ENCODE measurements around the gene AAK1. TPM values are rescaled to one million over a fixed set of nuclear protein-coding genes. Genes with fewer than 3 reads are reported as not detected.

The AAK1 gene
- total RNA-seq, 1 experiment from 2014 or later: 30.6 TPM

- H3K23ac ChIP-seq (ENCODE audit: insufficient read length, low read depth, low read length): no peak overlapping the region
- WGBS (ENCODE audit: extremely low coverage, insufficient read length, low lambda C conversion rate): no CpG with 5 or more reads among the region's 3 CpGs
- H3T11ph ChIP-seq (ENCODE audit: low read length): no peak overlapping the region
- no peak overlapping the region for H3K27ac ChIP-seq (ENCODE audit: insufficient read length, low read depth, low read length)
- H2BK120ac ChIP-seq (ENCODE audit: low read depth, low read length, poor library complexity, severe bottlenecking): no peak overlapping the region
- no peak overlapping the region for H2AFZ ChIP-seq (ENCODE audit: low read length)
- H4K8ac ChIP-seq (replicated peaks; ENCODE audit: insufficient read length, low read depth, low read length): no peak overlapping the region
- no peak for TF ChIP-seq CTCF (conservative IDR thresholded peaks at IDR 0.05)
- no peaks in the 10 kb centered on the region for H3K4me1 ChIP-seq (ENCODE audit: insufficient read depth, low read length)
- no peak for DNase-seq
- no peaks in the 10 kb centered on the region for H3K23me2 ChIP-seq (ENCODE audit: insufficient read length, low read depth, low read length, poor library complexity, severe bottlenecking)
- no peak overlapping the region for H3K4ac ChIP-seq (ENCODE audit: low read depth, low read length)
- H3K79me1 ChIP-seq (ENCODE audit: insufficient read depth, low read depth, low read length, poor library complexity, severe bottlenecking): no peaks in the 10 kb centered on the region
- no peak overlapping the region for H4K5ac ChIP-seq (ENCODE audit: insufficient read length, low read depth, low read length)
- Mint-ChIP-seq H3K4me3 (no peak overlapping the region), H3K4me1 (peaks cover under 1 to 1% of the 10 kb centered on the region in 2 experiments; a peak in 3 of 4 replicates), H3K27ac (peak overlapping the region in 1 of 3 experiments; percentile 68; a peak in 1 of 7 replicates), H3K9me3 (no peaks in the 10 kb centered on the region), H3K27me3 (ENCODE audit: low read depth) (no peaks in the 10 kb centered on the region), H3K36me3 (ENCODE audit: insufficient read depth in 1 of 3, low read depth in 3 of 3) (peaks cover 2 to 17% (median 4%) of the 10 kb centered on the region in 3 experiments; a peak in 4 of 7 replicates)
- H3K9ac ChIP-seq (ENCODE audit: extremely low read depth, insufficient read length, low read length): no peak overlapping the region
- no peak overlapping the region for H2BK15ac ChIP-seq (ENCODE audit: low read depth, low read length)
- H3K27me3 ChIP-seq (ENCODE audit: insufficient read depth, low read length): no peaks in the 10 kb centered on the region
- H4K20me1 ChIP-seq (ENCODE audit: control insufficient read depth, insufficient read depth, insufficient read length): no peaks in the 10 kb centered on the region
- H2BK5ac ChIP-seq (ENCODE audit: insufficient read length, low read length): no peak overlapping the region
- H3K18ac ChIP-seq (ENCODE audit: insufficient read length, low read depth, low read length): no peak overlapping the region
- no peak overlapping the region for H2BK12ac ChIP-seq (ENCODE audit: insufficient read length, low read depth, low read length)
- no peak overlapping the region for H3K56ac ChIP-seq (ENCODE audit: insufficient read length, low read depth, low read length)
- H2BK20ac ChIP-seq (ENCODE audit: low read depth, low read length, poor library complexity, severe bottlenecking): no peak overlapping the region
- no peaks in the 10 kb centered on the region for H3K9me3 ChIP-seq (ENCODE audit: control insufficient read depth, low read depth, low read length)
- H3K79me2 ChIP-seq (ENCODE audit: insufficient read depth, low read length): no peaks in the 10 kb centered on the region
- H2AK5ac ChIP-seq (ENCODE audit: insufficient read length, low read length): no peak overlapping the region
- no peak overlapping the region for H3K4me2 ChIP-seq (ENCODE audit: insufficient read depth, insufficient read length, low read length)
- H4K91ac ChIP-seq (ENCODE audit: insufficient read length, low read depth, low read length): no peak overlapping the region
- no peak overlapping the region for H3K14ac ChIP-seq (ENCODE audit: insufficient read depth, low read length)
Observed at GRCh38 chr2:69464575-69464974, 179.0 kb downstream of the AAK1 start.
